ENCODE data around the gene MYT1.

DNA sequence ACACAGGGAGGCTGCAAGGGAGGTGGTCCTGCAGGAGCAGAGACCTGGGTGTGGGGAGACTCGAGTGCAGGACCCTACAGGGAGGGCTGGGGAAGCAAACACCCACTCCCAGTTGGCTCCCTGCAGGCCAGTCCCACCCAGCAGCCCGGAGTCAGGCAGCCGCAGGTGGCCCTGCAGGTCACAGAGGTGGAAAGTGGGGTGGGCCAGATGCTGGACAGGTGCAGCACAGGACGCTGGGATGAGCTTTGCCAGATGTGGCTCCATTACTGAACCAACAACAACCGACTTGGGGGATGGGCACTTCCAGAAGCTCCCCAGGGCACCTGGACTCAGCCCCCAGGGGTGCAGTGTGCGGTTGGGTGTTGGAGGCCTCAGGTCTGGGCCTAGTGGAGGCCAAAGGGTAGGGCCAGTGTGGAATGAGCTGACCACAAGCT, 26.6 kb upstream of the MYT1 start:
- TF ChIP-seq, protein P1, sequence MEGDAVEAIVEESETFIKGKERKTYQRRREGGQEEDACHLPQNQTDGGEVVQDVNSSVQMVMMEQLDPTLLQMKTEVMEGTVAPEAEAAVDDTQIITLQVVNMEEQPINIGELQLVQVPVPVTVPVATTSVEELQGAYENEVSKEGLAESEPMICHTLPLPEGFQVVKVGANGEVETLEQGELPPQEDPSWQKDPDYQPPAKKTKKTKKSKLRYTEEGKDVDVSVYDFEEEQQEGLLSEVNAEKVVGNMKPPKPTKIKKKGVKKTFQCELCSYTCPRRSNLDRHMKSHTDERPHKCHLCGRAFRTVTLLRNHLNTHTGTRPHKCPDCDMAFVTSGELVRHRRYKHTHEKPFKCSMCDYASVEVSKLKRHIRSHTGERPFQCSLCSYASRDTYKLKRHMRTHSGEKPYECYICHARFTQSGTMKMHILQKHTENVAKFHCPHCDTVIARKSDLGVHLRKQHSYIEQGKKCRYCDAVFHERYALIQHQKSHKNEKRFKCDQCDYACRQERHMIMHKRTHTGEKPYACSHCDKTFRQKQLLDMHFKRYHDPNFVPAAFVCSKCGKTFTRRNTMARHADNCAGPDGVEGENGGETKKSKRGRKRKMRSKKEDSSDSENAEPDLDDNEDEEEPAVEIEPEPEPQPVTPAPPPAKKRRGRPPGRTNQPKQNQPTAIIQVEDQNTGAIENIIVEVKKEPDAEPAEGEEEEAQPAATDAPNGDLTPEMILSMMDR (conservative IDR thresholded peaks at IDR 0.05): no peak
- no peak for TF ChIP-seq ZFX (IDR thresholded peaks at IDR 0.05)
